GM12874 (cell line): ENCODE measurements around the gene ZNF492.
"Not testable (repeated sequence)": the region's sequence is repeated elsewhere in the genome, so short reads cannot be mapped to it uniquely, and the experiment has no call there.

Source experiments
- TF ChIP-seq, protein P1 (sequence below): IDR thresholded peaks from 2 replicates; pipeline ENCODE4 v1.5.1; 2011; ENCODE audit warnings: low read depth, mild to moderate bottlenecking, control low read depth, low read length, moderate library complexity; ENCODE audit not compliant: insufficient read depth

The ZNF492 gene

DNA sequence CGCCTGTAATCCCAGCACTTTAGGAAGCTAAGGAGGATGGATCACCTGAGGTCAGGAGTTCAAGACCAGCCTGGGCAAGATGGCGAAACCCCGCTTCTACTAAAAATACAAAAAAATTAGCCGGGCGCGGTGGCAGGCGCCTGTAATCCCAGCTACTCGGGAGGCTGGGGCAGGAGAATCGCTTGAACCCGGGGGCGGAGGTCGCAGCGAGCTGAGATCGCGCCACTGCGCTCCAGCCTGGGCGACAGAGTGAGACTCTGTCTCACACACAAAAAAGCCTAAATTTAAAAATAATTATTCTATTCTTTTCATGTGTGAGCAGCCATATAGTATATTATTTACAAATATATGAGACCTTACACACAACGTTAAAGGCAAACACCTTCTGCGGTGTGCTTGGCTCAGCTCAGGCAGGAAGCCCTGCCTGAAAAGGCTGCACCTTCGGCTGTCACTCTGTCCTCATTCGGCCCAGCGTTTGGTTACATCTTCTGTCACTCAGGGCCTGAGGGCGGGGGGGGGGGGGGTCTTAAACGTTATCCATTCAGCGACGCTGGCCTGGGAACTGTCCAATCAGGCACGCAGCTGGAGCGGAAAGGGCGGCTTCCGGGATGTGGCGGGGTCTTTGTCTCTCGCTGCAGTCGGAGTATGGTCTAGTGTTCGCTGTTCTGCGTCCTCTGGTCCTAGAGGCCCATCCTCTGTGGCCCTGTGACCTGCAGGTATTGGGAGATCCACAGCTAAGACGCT is at the start of gene ZNF492:
Gene ZNF492 (plus strand): TSS at position 619 of the 744 bp plus-strand sequence. CDS start 19,076 bp downstream, outside the sequence.
- TF ChIP-seq, protein P1, sequence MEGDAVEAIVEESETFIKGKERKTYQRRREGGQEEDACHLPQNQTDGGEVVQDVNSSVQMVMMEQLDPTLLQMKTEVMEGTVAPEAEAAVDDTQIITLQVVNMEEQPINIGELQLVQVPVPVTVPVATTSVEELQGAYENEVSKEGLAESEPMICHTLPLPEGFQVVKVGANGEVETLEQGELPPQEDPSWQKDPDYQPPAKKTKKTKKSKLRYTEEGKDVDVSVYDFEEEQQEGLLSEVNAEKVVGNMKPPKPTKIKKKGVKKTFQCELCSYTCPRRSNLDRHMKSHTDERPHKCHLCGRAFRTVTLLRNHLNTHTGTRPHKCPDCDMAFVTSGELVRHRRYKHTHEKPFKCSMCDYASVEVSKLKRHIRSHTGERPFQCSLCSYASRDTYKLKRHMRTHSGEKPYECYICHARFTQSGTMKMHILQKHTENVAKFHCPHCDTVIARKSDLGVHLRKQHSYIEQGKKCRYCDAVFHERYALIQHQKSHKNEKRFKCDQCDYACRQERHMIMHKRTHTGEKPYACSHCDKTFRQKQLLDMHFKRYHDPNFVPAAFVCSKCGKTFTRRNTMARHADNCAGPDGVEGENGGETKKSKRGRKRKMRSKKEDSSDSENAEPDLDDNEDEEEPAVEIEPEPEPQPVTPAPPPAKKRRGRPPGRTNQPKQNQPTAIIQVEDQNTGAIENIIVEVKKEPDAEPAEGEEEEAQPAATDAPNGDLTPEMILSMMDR: not testable (repeated sequence)

DNA sequence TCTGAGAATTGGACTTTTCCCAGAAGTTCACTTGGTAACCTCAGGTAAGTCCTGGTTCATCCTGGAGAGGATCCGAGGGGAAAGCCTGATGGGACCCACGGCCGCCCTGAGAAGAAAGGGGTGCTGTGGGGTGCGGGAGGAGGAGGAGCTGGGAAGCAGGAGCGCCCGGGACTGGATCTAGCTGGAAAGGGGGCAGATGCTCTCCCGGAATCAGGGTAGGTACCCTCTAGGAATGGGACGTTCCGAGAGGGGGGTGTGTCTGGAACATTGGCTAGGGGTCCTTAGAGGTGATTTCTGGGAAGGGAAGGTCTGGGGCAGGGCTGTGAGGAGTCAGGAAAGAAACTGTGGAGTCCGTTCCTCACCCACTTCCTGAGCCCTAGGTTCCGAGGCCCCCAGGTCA is 38.7 kb upstream of the ZNF492 start:
- TF ChIP-seq, protein P1: no peak

DNA sequence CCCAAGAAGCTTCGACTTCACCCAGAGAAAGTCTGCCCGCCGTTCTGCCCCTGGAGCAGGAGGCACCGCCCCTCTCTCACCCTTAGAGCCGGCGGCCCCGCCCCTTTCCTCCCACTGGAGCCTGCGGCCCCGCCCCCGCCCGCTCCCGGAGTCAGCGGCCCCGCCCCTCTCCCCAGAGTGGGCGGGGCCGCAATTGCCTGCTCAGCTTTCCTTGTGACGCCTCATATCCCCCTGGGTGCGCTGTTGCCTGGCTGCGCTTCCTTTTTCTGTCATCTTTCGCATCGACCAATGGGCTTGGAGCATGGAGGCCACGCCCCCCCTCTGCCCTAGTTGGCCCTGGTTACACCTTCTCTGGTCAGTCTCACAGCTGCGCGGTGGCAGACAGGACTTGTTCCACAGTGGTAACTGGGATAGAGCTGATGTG is 38.2 kb upstream of the ZNF492 start:
- TF ChIP-seq, protein P1: no peak

DNA sequence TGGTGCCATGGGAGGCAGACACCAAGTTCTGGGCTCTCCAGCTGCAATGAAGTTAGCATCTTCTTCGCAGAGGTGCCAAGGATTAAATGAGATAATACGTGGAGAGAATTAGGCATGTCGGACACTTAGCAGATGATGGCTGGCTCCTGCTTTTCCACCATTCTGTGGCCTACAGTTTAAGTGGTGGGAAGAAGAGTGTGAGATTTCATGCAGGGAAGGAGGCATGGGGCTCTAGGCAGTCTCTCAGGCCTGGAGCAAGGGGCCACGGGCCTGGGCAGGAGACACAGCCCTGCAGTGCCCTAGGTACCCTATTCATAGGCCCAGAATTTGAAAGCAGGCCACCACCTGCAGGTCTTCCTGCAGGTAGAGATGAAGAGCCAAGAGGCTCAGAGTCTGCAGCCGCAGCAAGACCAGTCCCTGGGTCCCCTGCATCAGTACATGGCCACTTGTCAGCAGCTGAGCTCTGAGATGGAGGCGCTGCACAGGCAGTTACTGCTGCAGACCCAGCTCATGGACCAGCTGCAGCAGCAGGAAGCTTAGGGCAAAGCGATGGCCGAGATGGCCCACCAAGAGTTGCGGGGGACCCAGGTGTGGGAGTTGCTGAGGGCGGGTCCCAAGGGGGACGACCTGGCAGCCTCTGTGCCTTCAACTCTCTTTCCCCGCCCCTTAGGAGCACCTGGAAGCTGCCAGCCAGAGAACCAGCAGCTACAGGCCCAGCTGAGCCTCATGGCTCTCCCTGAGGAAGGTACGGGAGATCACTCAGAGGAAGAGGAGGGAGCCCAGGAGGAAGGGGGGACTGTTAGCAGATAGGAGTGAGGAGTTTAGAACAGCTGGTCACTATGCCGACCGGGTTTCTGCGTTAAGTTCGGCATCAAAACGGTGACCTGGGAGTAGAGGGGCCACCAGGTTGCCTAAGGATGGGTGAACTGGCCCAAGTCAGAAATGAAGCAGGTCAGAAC is 33.2 kb upstream of the ZNF492 start:
- TF ChIP-seq, protein P1: no peak

DNA sequence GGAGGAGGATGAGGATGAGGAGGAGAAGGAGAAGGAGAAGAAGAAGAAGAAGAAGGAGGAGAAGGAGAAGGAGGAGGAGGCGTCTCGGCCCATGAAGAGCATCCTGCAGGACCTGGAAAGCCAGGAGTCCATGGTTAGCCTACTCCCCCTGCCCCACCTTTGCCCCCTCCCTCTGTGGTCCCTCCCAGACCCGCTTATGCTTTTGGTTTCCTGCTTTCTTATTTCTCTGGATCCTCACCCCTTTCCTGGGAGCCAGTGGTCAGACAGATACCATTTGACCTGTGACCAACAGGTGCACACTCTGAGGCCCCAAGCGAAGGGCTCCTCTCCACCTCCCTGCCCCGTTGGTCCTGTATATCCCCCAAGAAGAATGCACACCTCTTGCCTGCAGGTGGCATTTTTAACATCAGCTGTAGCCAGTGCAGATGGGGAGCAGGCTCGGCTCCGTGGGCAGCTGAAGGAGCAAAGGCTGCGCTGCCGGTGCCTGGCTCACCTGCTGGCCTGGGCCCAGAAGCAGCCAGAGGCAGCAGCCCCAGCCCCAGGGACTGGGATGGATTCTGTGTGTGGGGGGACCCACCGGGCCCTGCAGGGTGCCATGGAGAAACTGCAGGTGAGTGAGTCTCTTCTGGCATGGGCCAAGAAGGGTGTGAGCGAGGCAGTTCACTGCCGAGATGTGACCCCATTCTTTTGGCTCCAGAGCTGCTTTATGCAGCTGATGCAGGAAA is 32.1 kb upstream of the ZNF492 start:
- TF ChIP-seq, protein P1: no peak

DNA sequence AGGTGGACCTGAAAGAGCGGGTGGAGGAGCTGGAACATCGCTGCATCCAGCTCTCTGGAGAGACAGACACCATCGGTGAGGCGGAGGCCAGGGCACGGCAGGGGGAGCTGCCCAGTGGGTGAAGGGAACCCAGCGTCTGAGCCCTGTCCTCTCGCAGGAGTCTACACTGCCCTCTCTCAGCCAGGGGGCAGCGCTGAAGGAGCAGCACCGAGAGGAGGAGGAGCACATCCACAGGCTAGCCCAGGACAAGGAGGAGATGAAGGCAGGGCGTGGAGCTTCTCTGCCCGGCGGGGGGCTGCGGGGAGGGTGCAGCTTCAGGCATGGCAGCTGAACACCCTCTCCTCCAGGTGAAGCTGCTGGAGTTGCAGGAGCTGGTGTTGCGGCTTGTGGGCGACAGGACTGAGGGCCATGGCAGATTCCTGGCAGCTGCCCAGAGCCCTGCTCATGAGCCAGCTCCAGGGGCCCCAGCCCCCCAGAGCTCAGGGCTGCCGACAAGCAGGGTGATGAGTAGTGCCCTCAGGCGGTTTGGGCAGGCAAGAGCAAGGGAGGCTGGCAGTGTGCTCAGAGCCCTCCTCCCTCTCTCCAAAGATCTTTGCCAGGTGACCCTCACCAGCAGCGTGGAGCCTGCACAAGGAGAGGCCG is 31.4 kb upstream of the ZNF492 start:
- TF ChIP-seq, protein P1: no peak
